ENCODE results near the gene LRAT. TPM values are rescaled to one million over a fixed set of nuclear protein-coding genes. Genes with fewer than 3 reads are reported as not detected.

Gene LRAT
- total RNA-seq, 1 donor from 2014 or later, result 0.41 TPM

DNA sequence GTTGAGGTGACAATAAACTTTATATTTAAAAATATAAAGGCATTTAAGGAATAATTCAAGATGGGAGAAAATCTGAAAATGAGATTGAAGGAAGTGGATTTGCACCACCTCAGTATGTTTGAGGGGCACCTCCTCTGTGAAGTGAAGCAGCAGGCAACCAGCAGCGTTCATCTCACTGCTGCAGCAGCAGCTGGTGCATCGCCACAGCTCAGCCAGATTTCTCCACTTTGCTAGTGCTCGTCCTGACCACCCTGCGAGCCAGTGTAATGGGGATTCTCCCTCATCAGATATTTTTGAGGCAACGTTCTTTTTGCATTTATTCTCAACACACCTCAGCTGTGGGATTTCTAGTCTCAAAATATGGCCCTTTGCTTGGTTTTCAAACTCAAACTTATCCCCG lies 13.9 kb downstream of the LRAT start:
- FAIRE-seq (no peak), DNase-seq (ENCODE audit: low spot score in 2 of 2) (no peak)

DNA sequence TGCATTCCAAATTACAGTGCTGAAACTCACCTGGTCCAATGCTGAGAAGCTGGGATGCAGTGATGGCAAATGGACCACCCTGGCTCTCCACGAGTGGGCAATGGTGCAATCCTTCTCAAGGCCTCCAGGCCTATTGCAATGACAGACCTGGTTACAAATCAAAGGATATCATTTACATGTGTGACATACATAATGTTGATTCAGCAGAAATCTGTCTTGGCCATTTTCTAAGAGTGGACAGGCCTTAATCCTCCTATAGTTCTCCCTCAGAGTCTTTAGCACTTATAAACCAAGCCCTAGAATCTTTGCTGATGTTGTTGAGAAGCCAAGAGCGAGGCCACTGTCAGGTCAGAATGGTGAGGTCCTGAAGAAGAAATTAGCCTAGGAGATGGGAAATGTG lies 17.1 kb downstream of the LRAT start:
- FAIRE-seq (no peak), DNase-seq (ENCODE audit: low spot score in 2 of 2) (no peak)

DNA sequence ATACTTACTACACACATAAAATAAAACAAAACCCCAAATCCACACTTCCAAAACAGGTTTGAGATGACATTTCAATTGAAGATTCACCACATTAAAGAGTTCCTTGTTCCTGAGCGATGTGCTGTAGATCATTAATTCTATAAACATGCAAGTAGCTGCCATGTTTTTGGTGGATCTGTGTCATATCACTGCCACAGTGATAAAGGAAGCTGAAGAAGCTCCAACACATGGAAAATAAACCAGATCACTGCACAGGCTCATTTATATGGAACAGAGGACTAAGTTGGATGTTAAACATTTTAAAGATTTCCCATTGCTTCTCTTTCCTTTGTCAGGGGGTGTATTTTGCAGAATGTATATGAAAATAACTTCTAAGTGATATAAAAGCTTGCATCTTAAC lies 34.5 kb downstream of the LRAT start:
- DNase-seq (ENCODE audit: low spot score in 2 of 2) (no peak), FAIRE-seq (no peak)

DNA sequence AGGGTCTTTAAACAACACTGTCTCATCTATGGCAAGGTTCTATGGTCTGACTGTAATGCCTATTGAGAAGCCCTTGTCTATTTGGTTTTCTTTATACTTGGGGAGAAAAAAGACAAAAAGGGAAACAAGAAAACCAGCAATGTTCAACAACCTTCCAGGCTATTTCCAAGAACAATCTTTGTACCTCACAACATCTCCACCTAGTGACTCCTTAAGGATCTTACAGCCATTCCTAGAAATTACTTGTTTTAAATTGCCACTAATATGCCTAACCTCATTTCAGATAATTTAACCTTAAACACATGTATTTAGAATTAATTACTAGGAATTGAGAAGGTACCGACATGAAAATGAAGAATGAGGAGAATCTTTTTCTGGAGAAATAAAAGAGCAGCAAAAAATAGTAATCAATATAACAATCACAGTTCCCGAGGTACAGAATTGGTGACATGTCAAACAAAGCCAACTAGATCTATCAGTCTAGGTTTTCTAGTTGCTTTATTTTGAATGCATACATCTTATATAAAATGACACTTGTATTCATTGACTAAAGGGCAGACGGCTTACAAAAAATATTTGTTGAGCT lies 35.7 kb downstream of the LRAT start:
- peak; percentile 86 for FAIRE-seq

DNA sequence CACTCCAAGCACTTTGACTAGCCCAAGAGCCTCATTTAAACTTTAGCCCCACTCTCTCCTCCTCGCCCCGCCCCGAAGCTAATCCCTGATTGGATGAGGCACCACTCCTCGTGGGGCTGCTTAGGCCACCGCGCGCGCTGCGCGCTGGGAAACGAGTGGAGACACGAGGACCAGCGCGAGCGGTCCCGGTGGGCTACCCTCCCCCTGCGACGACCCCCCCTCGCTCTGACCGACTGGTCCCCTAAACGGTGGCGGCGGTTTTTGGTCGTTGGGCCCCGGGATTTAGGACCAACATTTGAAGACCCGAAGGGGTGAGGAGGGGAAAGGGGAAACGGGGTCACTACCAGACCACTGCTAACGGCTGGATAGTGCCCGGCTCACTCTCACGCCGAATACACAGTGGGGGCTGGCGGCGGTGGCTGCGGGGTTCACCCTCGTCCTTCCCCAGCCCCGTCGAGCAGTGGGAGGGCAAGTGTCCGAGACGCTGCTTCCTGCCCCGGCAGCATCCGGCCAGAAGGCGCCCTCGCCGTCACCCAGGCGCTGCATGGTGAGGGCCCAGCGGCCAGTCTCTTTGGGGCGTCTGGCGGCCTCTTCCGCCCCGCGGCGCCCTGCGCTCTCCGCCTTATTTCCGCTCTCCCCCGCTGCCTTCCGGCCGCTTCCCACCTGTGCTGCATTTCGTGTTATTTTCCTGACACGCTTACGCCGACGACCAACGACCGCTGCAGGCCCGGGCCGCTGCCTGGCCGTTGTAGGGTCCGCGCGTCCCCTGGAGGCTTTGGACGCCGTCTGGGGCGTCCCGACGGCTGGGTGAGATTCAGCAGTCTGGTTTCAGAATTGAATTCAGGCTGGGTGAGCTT lies 37.6 kb downstream of the LRAT start, which contains the start of gene RBM46:
Gene RBM46 (plus strand): TSS at position 147 of the 857 bp plus-strand sequence. CDS start 15,481 bp downstream, outside the sequence.
- FAIRE-seq, result no peak
- no peak for DNase-seq (ENCODE audit: low spot score in 2 of 2)

More for the DNA sequence above, 35.7 kb downstream of the LRAT start:
- DNase-seq (ENCODE audit: low spot score in 2 of 2), result peak in 1 of 2 donors; percentile 43

DNA sequence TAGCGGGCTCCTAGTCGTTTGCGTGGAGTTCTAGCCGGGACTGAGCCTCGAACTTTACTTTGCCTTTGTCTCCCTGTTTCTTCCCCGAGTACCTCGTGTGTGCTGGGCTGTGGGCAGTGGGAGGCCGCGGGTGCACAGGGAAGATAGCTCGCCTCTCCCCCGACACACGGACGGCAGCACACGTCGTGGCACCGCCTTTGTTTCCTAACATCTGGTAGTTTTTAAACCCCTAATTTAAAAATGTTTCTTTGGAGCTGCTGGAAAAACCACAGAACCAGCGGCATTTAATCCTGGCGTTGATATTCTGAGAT lies 38.1 kb downstream of the LRAT start:
- no peak for DNase-seq (ENCODE audit: low spot score in 2 of 2)
- no peak for FAIRE-seq

Small RNA genes lying within 50 kb of the gene (small RNA-seq; reads per million reads assigned to genes)
- not detected for gene NDUFB2P1
- gene RNU2-44P, result not detected
- not detected for gene RNU2-66P

Other genes starting within 250 kb of the LRAT start
- 77.0 TPM for gene PLRG1, start 193.6 kb upstream of the LRAT start, total RNA-seq
- gene FGB, start 181.0 kb upstream of the LRAT start, total RNA-seq, result not detected
- not detected for gene FGA, start 153.3 kb upstream of the LRAT start, total RNA-seq
- not detected for gene FGG, start 131.3 kb upstream of the LRAT start, total RNA-seq
- gene RBM46, start 37.3 kb downstream of the LRAT start, total RNA-seq, result not detected

Measured in frontal cortex (tissue), 4 donors.